HG02571 (cell line): ENCODE data around the gene SLC7A6.
A peak's percentile ranks its signal among the peaks of the same experiment; 100 is the strongest.

Source experiments
- ATAC-seq: cut with Tn5 transposase; IDR thresholded peaks from one replicate; pipeline ENCODE4 v1.9.1; 2021; ENCODE audit warnings: mild to moderate bottlenecking, moderate library complexity; ENCODE audit not compliant: unreplicated experiment

Gene SLC7A6

DNA sequence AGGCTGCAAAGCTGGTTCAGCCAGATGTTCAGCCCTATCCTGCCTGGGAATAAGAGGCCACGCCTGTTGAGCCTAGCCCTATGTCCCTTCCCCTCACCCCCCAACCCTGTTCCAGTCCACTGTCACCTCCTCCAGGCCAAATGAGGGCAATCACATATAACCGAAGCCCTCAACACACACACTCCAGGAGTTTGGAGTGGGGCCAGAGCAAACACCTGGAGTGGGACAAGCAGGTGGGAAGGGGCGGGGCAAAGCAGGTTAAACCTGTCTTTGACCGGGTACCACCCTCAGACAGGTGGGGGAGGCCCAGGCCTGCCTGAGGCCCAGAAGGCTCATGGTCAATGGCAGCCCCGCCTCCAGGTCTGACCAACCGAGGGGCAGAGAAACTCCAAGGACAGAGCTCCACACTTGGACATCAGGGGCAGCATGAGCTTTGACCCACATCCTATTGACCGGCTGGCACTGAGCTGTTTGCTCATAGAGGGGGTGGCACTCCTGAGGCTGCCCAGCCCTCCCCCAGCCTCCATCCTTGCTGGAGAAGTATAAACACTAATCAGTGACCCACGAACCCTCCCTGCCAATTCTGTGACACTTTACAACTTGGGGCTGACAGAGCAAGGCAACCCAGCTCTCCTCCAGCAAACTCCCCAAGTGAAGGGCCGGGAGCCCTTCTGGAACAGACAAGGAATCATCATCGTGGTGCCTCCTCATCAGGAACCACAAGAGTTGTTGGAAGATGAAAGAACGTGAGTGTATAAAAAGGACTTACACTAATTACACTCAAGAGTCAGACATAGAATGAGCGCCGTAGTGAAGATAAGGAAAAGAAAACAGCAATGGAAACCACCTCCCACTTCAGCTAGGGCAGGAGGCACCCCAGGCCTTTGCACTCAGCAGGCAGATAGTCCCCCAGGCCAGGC, 29.9 kb upstream of the SLC7A6 start:
- ATAC-seq, result no peak

DNA sequence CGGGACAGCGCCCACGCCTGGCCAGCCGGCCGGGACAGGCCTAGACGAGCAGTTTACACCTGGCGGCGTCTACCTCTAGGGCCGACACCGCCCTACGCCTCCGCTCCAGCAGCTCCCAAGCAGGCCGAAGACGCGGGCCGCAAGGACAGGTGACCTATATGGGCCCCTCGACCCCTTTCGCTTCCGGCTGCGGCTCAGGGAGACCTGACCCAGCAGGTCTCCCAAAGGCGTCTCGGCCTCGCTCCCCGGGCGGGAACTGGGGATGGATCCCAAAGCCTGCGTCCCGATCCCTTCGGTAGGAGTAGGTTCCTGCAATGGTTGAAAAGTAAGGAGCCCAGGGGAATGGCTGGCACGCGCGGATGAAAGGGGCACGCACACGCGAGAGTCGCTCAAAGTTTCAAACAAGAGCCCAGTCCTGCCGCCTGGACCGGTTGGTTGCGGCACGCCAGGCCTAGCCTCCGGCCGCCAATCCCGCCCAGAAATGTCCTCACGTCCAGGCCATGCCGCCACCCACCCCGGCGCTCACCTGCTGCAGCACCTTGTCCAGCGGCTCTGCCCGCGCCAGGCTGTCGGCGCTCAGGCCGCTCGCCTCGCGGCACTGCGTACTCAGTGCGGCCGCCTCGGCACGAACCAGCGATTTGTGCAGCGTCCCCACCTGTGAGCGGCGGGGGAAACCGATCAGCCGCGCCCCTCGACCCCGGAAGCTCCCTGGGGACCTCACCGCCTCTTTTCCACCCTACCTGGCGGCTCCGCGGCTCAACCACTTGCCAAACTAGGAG, 29.0 kb upstream of the SLC7A6 start:
- ATAC-seq, result no peak

- no peak for ATAC-seq
These were observed 28.5 kb upstream of the SLC7A6 start, which contains the start of gene ESRP2 for GRCh38 chr16:68235887-68236136. Gene ESRP2, minus strand, starts transcription at chr16:68236127. Its CDS starts 82 bp downstream, at chr16:68236045.

GRCh38 chr16:68236137-68236825, 28.0 kb upstream of the SLC7A6 start:
- ATAC-seq, result no peak

GRCh38 chr16:68236826-68237242, 27.5 kb upstream of the SLC7A6 start:
- ATAC-seq, result no peak

GRCh38 chr16:68237243-68238028, 26.9 kb upstream of the SLC7A6 start:
- peak; percentile 75 for ATAC-seq

DNA sequence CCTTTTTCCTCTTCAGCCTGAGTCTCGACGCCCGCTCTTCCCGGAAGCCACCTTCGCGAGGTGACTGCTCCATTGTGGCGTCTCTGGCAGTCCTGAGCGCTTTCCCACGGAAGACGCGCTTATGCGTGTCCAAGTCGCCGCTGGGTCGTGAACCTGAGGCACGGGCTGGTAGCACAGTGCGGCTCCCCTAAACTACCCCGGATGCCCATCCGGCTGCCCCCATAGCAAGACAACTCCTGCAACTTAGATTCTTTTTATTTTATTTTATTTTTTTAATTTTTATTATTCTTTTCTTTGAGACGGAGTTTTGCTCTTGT, 26.3 kb upstream of the SLC7A6 start:
- peak; percentile 9 for ATAC-seq

GRCh38 chr16:68242085-68242484, 22.2 kb upstream of the SLC7A6 start:
- no peak for ATAC-seq

DNA sequence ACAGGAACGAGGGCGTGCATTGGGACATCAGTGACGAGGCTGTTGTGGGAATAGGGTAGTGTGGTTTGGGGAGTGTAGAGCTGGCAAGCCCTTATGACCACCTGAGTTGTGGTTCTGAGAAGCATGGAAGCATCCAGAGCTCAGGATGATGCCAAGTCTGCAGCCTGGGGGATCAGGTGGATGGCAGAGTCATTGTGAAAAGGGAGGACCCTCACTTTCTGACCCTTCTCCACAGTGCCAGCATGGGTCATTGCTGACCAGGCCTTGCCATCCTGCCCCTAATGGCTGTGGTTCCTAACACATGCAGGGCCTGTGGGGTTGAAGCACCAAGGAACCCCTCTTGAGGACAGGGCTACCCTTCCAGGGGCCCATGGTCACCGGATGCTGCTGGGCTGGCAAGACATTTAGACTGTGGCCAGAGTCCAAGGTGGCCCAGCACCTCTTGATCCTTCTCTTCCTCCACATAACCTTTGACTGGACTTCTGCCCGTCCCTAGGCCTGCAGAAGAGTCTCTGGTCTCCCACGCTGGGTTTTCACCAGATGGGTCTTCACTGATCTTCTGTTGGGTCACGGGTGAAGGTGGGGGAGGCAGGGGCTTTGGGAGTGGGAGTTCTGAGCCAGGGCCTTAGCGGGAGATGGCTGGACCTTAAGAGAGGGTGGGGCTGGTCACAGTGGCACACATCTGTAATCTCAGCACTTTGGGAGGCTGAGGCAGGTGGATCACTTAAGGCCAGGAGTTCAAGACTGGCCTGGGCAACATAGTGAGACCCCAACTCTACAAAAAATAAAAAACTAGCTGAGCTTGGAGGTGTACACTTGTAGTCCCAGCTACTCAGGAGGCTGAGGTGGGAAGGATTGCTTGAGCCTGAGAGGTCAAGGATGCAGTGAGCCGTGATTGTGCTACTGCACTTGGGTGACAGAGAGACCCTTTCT, 21.1 kb upstream of the SLC7A6 start:
- no peak for ATAC-seq

DNA sequence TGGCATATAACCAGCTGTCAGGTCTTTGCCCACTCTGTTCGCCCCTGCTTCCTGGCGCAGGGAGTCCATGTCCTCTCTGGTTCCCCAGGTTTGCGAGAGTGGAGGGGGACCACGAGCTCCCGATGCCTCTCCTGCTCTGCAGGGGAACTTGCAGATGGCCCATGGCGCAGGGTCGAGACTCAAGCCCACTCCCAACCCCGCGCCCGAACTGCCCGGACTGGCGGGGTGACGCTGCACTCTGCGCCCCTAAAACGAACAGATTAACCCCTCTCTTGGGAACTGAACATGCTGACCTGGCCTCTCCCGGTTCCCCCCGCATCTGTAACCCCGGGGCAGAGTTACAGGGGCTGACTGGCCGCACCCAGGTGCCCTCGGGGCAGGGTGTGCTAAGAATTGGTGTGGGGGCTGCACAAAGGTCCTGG, 19.8 kb upstream of the SLC7A6 start:
- no peak for ATAC-seq

GRCh38 chr16:68244903-68245853, 19.1 kb upstream of the SLC7A6 start, which contains the start of gene PLA2G15:
Gene PLA2G15, plus strand, starts transcription at chr16:68245373. Its CDS starts 54 bp downstream, at chr16:68245427.
- peak; percentile 86 for ATAC-seq

GRCh38 chr16:68246121-68246520, 18.2 kb upstream of the SLC7A6 start:
- ATAC-seq, result no peak

DNA sequence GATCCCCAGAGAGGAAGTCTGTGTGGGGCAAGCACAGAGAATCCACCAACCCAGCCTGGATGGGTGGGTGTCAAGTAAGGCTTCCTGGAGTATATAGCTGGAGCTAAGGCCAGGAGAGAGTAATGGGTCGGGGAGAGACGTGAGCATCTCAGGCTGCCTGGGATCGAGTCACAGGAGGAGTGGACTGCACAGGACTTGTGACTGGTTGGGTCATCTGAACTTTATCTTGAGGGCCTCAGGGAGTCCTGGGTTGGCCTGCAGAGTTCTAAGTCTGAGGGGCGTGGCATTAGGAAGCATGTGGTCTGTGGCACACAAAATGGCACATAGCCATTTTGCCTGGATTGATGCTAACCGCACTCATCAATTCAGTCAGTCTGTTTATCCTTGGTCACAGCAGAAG, 17.7 kb upstream of the SLC7A6 start:
- ATAC-seq, result no peak

GRCh38 chr16:68247400-68247799, 16.9 kb upstream of the SLC7A6 start:
- ATAC-seq, result no peak

- no peak for ATAC-seq
These were observed 16.4 kb upstream of the SLC7A6 start for GRCh38 chr16:68247932-68248331.

DNA sequence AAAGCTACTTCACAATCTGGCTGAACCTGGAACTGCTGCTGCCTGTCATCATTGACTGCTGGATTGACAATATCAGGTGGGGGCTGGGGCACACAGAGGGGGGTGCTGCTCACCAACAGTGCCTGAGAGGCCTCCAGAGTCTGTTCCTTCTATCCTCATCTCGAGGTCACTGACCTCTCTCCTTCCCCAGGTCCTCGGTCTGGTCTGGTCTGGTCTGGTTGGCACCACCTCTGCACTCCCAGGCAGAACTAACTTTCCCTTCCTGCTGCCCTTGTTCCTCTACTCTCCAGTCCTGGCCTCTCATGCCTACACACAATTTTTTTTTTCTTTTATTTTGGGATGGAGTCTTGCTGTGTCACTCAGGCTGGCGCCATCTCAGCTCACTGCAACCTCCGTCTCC, 15.0 kb upstream of the SLC7A6 start:
- ATAC-seq, result no peak

DNA sequence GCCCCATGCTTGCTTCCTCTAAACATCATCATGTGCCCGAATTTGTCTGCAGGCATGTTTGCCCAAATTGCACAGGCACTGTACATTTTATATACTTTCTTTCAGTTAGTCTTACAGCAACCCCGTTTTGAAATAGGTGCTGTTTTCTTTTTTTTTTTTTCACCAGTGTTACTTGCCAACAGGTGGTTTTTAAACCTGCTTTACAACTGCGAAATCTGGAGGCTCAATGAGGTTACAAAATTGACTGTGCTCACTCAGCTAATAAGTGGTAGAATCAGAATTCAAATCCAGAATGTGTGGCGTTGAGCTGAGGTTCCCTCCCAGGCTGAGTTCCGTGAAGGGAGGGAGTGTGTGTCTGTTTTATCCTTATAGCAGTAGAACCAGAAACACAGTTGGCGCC, 13.4 kb upstream of the SLC7A6 start:
- no peak for ATAC-seq

- no peak for ATAC-seq
These were observed 12.5 kb upstream of the SLC7A6 start for GRCh38 chr16:68251832-68252231.

- ATAC-seq, result no peak
These were observed 11.9 kb upstream of the SLC7A6 start for GRCh38 chr16:68252383-68252782.
